Inflammatory macrophage (primary cell): ENCODE results near the gene PRAC1.

Experiments
- DNase-seq, 2 donors: peaks; one replicate each; pipeline ENCODE4 v3.0.0-alpha.2; 2020 to 2022

The PRAC1 gene

DNA sequence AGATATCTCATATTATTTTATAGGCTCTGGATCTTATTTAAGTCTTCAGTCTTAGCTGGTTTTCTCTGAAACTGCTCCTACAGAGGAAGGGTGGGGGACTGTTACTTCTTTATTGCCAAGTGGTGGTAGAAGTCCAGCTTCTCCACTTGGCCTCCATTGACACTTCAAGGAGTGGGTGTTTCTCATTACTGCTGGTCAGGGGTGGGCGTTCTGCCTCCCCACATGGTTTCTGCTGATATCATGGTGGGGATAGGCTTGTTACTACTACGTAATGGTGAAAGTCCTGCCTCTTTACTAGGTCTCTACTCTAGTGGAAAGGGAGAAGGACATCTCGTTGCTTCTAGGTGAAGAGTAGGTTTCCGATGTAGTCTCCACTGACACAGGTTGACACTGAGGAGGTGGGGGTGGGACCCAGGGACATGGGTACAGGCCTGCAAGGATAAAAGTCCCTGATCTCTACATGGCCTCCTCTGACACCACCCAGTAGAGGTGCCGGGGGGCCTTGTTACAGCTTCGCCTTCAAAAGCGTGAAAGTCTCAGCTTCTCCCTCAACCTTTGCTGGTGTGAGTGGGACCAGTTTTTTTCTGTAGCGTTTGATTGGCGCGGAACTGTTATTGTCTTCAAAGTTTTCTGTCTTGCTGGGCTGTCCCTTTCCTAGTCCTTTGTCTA is 20.3 kb downstream of the PRAC1 start:
- DNase-seq = no peak

DNA sequence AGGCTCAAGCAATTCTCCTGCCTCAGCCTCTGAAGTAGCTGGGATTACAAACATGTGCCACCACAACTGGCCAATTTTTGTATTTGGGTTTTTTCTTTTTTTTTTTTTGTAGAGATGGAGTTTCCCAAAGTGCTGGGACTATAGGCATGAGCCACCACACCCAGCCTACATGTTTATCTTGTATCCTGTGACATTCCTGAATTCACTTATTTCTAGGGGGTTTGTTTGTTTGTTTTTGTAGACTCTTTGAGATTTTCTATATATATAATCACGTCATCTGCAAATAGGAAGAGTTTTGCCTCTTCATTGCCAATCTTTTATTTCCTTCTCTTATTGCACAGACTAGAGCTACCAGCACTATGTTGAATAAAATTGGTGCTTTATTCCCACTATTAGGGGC is 29.1 kb downstream of the PRAC1 start:
- no peak for DNase-seq

DNA sequence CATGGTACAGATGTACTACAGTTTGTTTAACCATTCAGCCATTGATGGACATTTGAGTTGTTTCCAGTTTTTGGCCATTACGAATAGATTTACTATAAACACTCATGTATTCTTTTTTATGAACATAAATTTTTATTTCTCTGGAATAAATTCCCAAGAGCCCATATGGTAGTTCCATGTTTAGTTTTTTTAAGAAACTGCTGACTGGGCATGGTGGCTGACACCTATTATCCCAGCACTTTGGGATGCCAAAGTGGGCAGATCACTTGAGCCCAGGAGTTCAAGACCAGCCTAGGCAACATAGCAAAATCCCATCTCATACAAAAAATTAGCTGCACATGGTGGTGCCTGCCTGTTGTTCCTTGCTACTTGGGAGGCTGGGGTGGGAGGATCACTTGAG is 30.3 kb downstream of the PRAC1 start:
- DNase-seq = no peak

DNA sequence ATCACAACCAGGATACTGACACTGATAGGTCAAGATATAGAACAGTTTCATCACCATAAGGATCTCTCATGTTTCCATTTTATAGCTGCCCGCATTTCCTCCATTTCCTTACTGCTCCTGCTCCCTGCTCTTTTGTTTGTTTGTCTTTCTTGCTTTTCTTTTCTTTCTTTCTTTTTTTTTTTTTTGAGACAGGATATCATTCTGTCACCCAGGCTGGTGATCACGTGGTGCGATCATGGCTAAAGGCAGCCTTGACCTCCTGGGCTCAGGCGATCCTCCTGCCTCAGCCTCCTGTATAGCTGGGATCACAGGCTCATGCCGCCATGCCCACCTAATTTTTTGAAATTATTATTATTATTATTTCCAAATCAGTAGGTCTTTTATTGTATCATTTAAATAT is 31.7 kb downstream of the PRAC1 start:
- no peak for DNase-seq

DNA sequence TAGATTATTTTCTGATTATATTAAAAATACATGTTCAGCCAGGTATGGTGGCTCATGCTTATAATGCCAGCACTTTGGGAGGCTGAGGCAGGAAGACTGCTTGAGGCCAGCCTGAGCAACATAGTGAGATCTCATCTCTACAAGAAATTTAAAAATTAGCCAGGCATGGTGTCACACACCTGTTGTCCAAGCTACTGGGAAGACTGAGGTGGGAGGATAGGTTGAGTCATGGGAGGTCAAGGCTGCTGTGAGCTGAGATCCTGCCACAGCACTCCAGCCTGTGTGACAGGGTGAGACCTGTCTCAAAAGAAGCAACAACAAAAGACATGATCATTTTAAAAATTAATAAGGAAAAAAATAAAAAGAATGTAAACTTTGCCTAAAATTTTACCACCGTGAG is 40.7 kb downstream of the PRAC1 start:
- no peak for DNase-seq

DNA sequence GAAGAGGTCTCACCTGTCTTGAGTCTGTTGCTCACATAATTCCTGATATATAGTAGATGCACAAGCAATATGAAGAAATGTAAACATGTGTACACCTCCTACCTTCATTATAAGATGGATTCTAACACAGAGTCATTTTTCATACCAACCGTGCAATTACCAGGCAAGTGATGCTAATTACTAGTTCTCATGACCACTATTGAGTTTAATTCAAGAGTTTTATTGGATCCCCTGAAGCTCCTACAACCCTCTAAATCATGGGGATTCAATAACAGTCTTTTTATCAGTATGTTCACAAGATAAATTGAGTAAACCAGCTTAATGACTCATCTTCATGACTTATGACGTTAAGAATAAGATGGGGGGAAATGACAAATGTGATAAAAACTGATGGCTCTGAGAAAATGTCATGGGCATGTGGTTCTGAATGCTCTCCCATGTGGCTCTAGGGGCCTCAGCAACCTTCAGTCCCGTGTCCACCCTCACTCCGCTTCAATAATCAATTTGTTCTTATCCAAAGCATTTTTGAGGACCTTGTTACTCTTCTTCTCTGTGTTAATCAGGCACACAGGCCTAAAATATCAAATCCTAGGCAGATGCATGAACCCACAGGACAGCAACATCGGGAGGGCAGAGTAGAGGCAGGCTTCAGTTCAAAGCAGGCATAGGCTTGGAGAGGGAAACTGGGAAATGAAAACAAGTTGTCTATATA is 42.8 kb downstream of the PRAC1 start:
- no peak for DNase-seq

DNA sequence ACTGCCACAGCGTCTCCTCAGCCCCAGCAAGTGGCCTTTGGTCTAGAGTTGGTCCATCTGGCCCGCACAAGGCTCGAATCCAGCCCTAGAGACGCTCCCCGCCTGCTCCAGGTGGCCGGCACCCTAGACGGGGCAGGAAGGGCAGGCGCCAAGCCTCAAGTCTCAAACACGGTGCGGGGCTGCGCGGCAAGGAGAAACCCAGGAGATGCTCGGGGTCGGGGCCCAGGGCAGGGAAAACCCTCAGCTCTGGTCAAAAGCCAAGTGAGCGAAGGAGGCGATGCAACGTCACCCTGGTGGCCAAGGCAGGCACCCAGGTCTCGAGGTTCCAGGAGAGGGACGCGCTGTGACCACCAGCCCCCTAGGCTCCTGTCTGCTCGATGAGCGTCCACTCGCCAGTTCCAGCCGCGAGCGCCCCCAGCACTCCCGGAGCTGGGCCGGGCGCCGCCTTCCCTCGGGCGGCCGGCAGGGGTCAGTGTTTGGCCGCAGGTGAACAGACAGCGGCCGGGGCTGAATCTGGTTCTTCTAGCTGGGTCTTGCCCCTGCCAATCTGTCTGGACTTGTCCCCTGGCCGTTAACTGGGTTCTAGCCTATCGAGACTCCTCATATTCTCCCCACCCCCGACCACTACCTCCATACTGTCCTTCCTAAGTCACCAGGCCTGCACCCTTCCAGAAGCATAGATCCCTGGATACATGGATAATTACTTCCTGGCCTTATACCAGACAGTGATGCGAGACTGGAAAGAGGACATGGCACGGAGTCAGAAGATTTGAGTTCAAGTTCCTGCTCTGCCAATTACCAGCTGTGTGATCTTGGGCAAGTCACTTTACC is 44.0 kb downstream of the PRAC1 start:
- peak; percentile 46 to 49 for DNase-seq

DNA sequence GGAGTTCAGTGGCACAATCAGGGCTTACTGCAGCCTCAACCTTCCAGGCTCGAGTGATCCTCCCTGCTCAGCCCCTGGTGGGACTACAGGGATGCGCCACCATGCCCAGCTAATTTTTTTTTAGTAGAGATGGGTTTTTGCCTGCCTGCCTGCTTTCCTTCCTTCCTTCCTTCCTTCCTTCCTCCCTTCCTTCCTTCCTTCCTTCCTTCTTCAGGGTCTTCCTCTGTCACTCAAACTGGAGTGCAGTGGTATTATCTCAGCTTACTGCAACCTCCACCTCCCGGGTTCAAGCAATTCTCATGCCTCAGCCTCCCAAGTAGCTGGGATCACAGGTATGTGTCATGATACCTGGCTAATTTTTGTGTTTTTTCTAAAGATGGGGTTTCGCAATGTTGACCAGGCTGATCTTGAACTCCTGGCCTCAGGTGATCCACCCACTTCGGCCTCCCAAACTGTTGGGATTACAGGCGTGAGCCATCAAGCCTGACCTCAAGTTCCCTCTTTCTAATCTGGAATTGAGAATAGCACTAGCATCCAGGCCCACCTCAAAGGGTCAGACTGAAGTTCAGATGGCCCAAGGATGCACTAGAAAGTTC is 45.3 kb downstream of the PRAC1 start:
- no peak for DNase-seq

DNA sequence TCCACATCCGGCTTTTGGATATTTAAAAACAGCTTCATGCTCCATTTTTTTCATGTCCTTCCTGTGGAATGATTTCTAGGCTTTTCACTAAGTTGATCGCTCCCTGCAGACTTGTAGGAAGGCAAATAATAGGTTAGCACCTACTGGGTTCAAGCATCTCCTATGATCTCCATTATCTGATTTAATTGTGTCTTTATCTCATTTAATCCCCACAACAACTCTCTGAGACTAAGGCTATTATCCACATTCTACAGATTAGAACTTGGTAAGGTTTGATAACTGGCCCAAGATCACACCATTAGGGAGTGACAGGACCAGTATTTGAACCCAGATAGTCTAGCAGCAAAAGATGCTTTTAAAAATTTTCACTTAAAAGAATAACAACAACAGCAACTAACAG is 50.0 kb downstream of the PRAC1 start:
- DNase-seq = no peak
